ENCODE measurements around the gene MST1.

The MST1 gene

DNA sequence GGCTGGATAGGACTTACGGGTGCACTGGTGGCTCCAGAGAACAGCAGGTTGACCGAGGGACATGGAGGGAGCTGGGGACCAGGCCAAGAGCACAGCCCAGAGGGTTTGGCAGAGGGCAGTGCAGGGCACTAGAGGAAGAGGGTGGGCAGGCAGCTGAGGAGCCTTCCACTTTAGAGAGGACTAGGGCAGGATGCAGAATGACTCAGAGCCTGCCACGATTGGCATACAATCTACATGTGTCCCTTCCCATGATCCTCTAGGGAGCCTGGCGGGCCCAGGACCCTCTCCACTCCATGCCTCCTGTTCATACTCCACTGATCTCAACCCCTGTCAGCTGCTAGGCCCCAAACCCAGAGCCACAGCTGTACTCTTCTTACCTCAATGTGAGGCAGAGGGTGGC, 29.5 kb downstream of the MST1 start:
- H4K20me1 ChIP-seq (ENCODE audit: insufficient read depth, low read length) = no peaks in the 10 kb centered on the region
- no peaks in the 10 kb centered on the region for H3K36me3 ChIP-seq (ENCODE audit: insufficient read depth, low read length)
- H2AFZ ChIP-seq (ENCODE audit: low read length) = no peak overlapping the region
- H3K27ac ChIP-seq (ENCODE audit: low read depth, low read length, poor library complexity, severe bottlenecking) = no peak overlapping the region
- no peak overlapping the region for H3K4me2 ChIP-seq (ENCODE audit: low read length)
- H3K9me3 ChIP-seq (ENCODE audit: low read length) = no peaks in the 10 kb centered on the region
- TF ChIP-seq, protein P1, sequence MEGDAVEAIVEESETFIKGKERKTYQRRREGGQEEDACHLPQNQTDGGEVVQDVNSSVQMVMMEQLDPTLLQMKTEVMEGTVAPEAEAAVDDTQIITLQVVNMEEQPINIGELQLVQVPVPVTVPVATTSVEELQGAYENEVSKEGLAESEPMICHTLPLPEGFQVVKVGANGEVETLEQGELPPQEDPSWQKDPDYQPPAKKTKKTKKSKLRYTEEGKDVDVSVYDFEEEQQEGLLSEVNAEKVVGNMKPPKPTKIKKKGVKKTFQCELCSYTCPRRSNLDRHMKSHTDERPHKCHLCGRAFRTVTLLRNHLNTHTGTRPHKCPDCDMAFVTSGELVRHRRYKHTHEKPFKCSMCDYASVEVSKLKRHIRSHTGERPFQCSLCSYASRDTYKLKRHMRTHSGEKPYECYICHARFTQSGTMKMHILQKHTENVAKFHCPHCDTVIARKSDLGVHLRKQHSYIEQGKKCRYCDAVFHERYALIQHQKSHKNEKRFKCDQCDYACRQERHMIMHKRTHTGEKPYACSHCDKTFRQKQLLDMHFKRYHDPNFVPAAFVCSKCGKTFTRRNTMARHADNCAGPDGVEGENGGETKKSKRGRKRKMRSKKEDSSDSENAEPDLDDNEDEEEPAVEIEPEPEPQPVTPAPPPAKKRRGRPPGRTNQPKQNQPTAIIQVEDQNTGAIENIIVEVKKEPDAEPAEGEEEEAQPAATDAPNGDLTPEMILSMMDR (IDR thresholded peaks at IDR 0.05; ENCODE audit: low read length) = no peak
- TF ChIP-seq EZH2 (IDR thresholded peaks at IDR 0.05; ENCODE audit: borderline replicate concordance, low read length) = no peak
- H3K4me1 ChIP-seq (ENCODE audit: insufficient read depth, low read length, severe bottlenecking) = no peaks in the 10 kb centered on the region
- H3K9ac ChIP-seq (ENCODE audit: low read length) = no peak overlapping the region
- H3F3A ChIP-seq (ENCODE audit: insufficient read depth, low read length) = no peaks in the 10 kb centered on the region
- H3K4me3 ChIP-seq (ENCODE audit: low read depth, low read length, poor library complexity, severe bottlenecking) = no peak overlapping the region
- no peaks in the 10 kb centered on the region for H3K79me2 ChIP-seq (ENCODE audit: insufficient read depth, low read length)
- H3K9me2 ChIP-seq (ENCODE audit: low read depth, low read length) = no peaks in the 10 kb centered on the region
- H3K27me3 ChIP-seq (ENCODE audit: insufficient read depth, low read length) = no peaks in the 10 kb centered on the region; the same call in 1 of the 2 replicates

DNA sequence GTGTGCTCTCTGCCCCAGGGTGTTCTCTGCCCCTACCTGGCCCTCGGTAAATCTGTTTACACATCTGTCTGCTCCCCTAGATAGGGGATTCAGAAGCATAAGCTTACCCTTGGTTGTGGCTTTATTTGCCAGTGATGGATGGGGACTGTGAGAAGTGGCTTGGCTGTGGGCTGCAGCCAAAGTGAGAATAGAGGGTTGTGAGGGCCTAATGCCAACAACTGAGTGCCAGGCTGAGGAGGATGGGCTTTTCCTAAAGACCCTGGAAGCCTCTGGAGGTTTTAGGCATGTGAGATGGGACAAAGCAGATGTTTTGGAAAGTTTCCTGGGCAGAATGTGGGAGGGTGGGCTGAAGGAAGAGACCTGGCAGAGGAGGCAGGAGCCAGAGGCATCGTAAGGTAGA, 30.6 kb downstream of the MST1 start:
- TF ChIP-seq EZH2 (IDR thresholded peaks at IDR 0.05; ENCODE audit: borderline replicate concordance, low read length) = no peak
- TF ChIP-seq, protein P1 (IDR thresholded peaks at IDR 0.05; ENCODE audit: low read length) = no peak
- Histone ChIP-seq H3K9me3 (ENCODE audit: low read length) (no peaks in the 10 kb centered on the region), H3K4me2 (ENCODE audit: low read length) (no peak overlapping the region), H3K36me3 (ENCODE audit: insufficient read depth, low read length) (no peaks in the 10 kb centered on the region), H3K4me3 (ENCODE audit: low read depth, low read length, poor library complexity, severe bottlenecking) (no peak overlapping the region), H3F3A (ENCODE audit: insufficient read depth, low read length) (no peaks in the 10 kb centered on the region), H3K9me2 (ENCODE audit: low read depth, low read length) (no peaks in the 10 kb centered on the region), H4K20me1 (ENCODE audit: insufficient read depth, low read length) (no peaks in the 10 kb centered on the region), H3K27me3 (ENCODE audit: insufficient read depth, low read length) (no peaks in the 10 kb centered on the region; the same call in 1 of the 2 replicates), H3K79me2 (ENCODE audit: insufficient read depth, low read length) (no peaks in the 10 kb centered on the region), H2AFZ (ENCODE audit: low read length) (no peak overlapping the region), H3K9ac (ENCODE audit: low read length) (no peak overlapping the region), H3K4me1 (ENCODE audit: insufficient read depth, low read length, severe bottlenecking) (no peaks in the 10 kb centered on the region), H3K27ac (ENCODE audit: low read depth, low read length, poor library complexity, severe bottlenecking) (no peak overlapping the region)

GRCh38 chr3:49657208-49657915, 31.9 kb downstream of the MST1 start:
- H3K79me2 ChIP-seq (ENCODE audit: insufficient read depth, low read length) = no peaks in the 10 kb centered on the region
- H3K27me3 ChIP-seq (ENCODE audit: insufficient read depth, low read length) = no peaks in the 10 kb centered on the region; the same call in 1 of the 2 replicates
- no peak overlapping the region for H2AFZ ChIP-seq (ENCODE audit: low read length)
- H3K27ac ChIP-seq (ENCODE audit: low read depth, low read length, poor library complexity, severe bottlenecking) = no peak overlapping the region
- no peaks in the 10 kb centered on the region for H3K9me3 ChIP-seq (ENCODE audit: low read length)
- H3K4me1 ChIP-seq (ENCODE audit: insufficient read depth, low read length, severe bottlenecking) = no peaks in the 10 kb centered on the region
- no peak overlapping the region for H3K4me2 ChIP-seq (ENCODE audit: low read length)
- TF ChIP-seq, protein P1 (IDR thresholded peaks at IDR 0.05; ENCODE audit: low read length) = no peak
- TF ChIP-seq EZH2 (IDR thresholded peaks at IDR 0.05; ENCODE audit: borderline replicate concordance, low read length) = no peak
- H3K9ac ChIP-seq (ENCODE audit: low read length) = no peak overlapping the region
- no peaks in the 10 kb centered on the region for H3K9me2 ChIP-seq (ENCODE audit: low read depth, low read length)
- H3F3A ChIP-seq (ENCODE audit: insufficient read depth, low read length) = no peaks in the 10 kb centered on the region
- H3K4me3 ChIP-seq (ENCODE audit: low read depth, low read length, poor library complexity, severe bottlenecking) = no peak overlapping the region
- H3K36me3 ChIP-seq (ENCODE audit: insufficient read depth, low read length) = no peaks in the 10 kb centered on the region
- no peaks in the 10 kb centered on the region for H4K20me1 ChIP-seq (ENCODE audit: insufficient read depth, low read length)
